DOHH2 (cell line): ENCODE results near the gene FRMPD4.

Experiments used
- H3F3A ChIP-seq: fragments of 200-600 bp; sonication (generic), shearing (Covaris generic); 2 replicates; pipeline ENCODE4 v1.6.0; 2016; ENCODE audit warnings: antibody characterized with exemption, mild to moderate bottlenecking; ENCODE audit not compliant: control insufficient read depth, insufficient read depth
- H3K27ac ChIP-seq: fragments of 200-600 bp; sonication (generic); 2 replicates; pipeline ENCODE4 v1.5.1; 2014; ENCODE audit warnings: low read depth, mild to moderate bottlenecking, low read length, moderate library complexity
- H3K27me3 ChIP-seq: fragments of 200-600 bp; sonication (generic); 2 replicates; pipeline ENCODE4 v1.6.1; 2014; ENCODE audit warnings: mild to moderate bottlenecking, low read length, mixed read lengths; ENCODE audit not compliant: control insufficient read depth
- H3K36me3 ChIP-seq: fragments of 200-600 bp; sonication (generic); 2 replicates; pipeline ENCODE4 v1.6.1; 2014; ENCODE audit warnings: mild to moderate bottlenecking, low read length, moderate library complexity, mixed read lengths; ENCODE audit not compliant: control insufficient read depth
- H3K4me1 ChIP-seq: fragments of 200-600 bp; sonication (generic); 2 replicates; pipeline ENCODE4 v1.6.1; 2014; ENCODE audit warnings: mild to moderate bottlenecking, low read length, mixed read lengths; ENCODE audit not compliant: control insufficient read depth
- H3K4me2 ChIP-seq: fragments of 200-600 bp; sonication (generic); 2 replicates; pipeline ENCODE4 v1.6.0; 2014; ENCODE audit warnings: mild to moderate bottlenecking, low read length, moderate library complexity
- H3K4me3 ChIP-seq: fragments of 200-600 bp; sonication (generic); 2 replicates; pipeline ENCODE4 v1.5.1; 2014; ENCODE audit warnings: mild to moderate bottlenecking, low read length, mixed read lengths
- H3K79me2 ChIP-seq: fragments of 200-600 bp; sonication (generic); 2 replicates; pipeline ENCODE4 v1.6.1; 2014; ENCODE audit warnings: mild to moderate bottlenecking, low read length, mixed read lengths; ENCODE audit not compliant: control insufficient read depth
- H3K9me2 ChIP-seq: fragments of 200-600 bp; sonication (generic); replicated peaks from 2 replicates; pipeline ENCODE4 v1.6.1; 2014; ENCODE audit warnings: mild to moderate bottlenecking, low read length, mixed read lengths; ENCODE audit not compliant: control insufficient read depth
- H3K9me3 ChIP-seq: fragments of 200-600 bp; sonication (generic); 2 replicates; pipeline ENCODE4 v1.6.1; 2014; ENCODE audit warnings: antibody characterized with exemption, low read length, mixed read lengths; ENCODE audit not compliant: control insufficient read depth, insufficient read depth
- H4K20me1 ChIP-seq: fragments of 200-600 bp; sonication (generic); 2 replicates; pipeline ENCODE4 v1.6.0; 2014; ENCODE audit warnings: low read depth, mild to moderate bottlenecking, antibody characterized with exemption, low read length, moderate library complexity; ENCODE audit not compliant: control insufficient read depth, insufficient read depth
- EZH2phosphoT487 ChIP-seq: fragments of 200-600 bp; sonication (generic); IDR thresholded peaks from 2 replicates; pipeline ENCODE4 v1.6.1; 2017; ENCODE audit warnings: borderline replicate concordance, mild to moderate bottlenecking, antibody characterized with exemption, low read length, moderate library complexity, mixed read lengths
- TF ChIP-seq, protein P1 (sequence below): fragments of 200-600 bp; sonication (generic); IDR thresholded peaks from one replicate; pipeline ENCODE4 v1.5.1; 2014; ENCODE audit warnings: antibody characterized with exemption, mild to moderate bottlenecking, low read depth, low read length; ENCODE audit not compliant: poor library complexity, severe bottlenecking

Gene FRMPD4

DNA sequence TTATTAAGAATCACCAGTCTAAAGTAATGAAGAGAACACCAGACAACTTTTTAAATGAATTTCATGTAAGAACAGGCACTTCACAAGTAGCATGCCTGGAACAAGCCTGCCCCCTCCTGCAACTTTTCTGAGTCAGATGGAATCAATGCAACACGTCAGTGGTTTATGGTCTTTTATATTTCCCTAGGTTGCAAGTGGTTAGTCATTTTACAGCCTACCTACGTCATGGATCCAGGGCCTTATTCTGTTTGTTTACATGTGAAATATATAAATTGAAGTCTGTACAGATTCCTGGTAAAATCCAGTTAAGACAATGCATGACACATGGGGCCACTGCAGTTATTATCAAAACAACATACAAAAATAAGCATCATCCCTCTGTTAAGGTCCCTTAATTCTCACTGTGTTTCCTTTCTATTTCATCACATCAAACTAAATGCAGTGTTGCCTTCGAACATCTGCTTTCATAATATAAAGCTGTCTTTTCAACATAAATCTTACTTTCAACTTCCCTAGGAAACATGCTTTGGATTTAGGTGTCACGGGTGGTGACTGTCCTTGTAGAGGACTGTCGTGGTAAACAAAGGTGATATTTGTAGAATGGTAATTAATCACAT lies 309.3 kb downstream of the FRMPD4 start:
- Histone ChIP-seq H3K4me3 (no peak overlapping the region), H3K27ac (no peak overlapping the region), H3K9me2 (no peaks in the 10 kb centered on the region), H3K36me3 (no peaks in the 10 kb centered on the region), H3F3A (no peaks in the 10 kb centered on the region), H4K20me1 (no peaks in the 10 kb centered on the region), H3K27me3 (no peaks in the 10 kb centered on the region; the same call in 1 of the 2 replicates), H3K4me2 (no peak overlapping the region), H3K79me2 (no peaks in the 10 kb centered on the region), H3K4me1 (no peaks in the 10 kb centered on the region), H3K9me3 (no peaks in the 10 kb centered on the region)
- no peak for TF ChIP-seq EZH2phosphoT487
- TF ChIP-seq, protein P1, sequence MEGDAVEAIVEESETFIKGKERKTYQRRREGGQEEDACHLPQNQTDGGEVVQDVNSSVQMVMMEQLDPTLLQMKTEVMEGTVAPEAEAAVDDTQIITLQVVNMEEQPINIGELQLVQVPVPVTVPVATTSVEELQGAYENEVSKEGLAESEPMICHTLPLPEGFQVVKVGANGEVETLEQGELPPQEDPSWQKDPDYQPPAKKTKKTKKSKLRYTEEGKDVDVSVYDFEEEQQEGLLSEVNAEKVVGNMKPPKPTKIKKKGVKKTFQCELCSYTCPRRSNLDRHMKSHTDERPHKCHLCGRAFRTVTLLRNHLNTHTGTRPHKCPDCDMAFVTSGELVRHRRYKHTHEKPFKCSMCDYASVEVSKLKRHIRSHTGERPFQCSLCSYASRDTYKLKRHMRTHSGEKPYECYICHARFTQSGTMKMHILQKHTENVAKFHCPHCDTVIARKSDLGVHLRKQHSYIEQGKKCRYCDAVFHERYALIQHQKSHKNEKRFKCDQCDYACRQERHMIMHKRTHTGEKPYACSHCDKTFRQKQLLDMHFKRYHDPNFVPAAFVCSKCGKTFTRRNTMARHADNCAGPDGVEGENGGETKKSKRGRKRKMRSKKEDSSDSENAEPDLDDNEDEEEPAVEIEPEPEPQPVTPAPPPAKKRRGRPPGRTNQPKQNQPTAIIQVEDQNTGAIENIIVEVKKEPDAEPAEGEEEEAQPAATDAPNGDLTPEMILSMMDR: no peak

DNA sequence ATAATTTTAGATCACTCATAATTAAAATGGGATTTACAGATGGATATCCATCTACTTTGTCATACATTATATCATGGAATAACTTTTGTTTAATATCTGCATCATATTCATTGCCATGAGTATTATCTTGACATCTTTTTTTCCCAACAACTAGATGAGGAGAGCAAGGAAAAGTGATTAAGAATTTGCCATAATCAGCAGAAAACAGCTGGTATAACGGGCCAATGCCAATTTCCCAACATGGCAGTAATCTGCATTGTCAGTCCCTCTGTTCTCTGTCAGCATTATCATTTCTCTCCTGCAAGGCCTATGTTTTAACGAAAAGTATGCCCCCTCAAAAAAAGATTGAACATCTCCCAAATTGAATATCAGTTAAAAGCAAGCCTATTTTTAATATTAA lies 314.0 kb downstream of the FRMPD4 start:
- no peak for TF ChIP-seq EZH2phosphoT487
- TF ChIP-seq, protein P1: no peak
- Histone ChIP-seq H3K27ac (no peak overlapping the region), H3K27me3 (no peaks in the 10 kb centered on the region; the same call in 1 of the 2 replicates), H3K9me3 (no peaks in the 10 kb centered on the region), H3K36me3 (no peaks in the 10 kb centered on the region), H3F3A (no peaks in the 10 kb centered on the region), H3K4me1 (no peaks in the 10 kb centered on the region), H3K9me2 (no peaks in the 10 kb centered on the region), H3K4me2 (no peak overlapping the region), H4K20me1 (no peaks in the 10 kb centered on the region), H3K4me3 (no peak overlapping the region), H3K79me2 (no peaks in the 10 kb centered on the region)

- H3K4me3 ChIP-seq: no peak overlapping the region
- no peaks in the 10 kb centered on the region for H4K20me1 ChIP-seq
- peaks cover 8% of the 10 kb centered on the region for H3K4me1 ChIP-seq
- no peaks in the 10 kb centered on the region for H3K9me3 ChIP-seq
- H3K36me3 ChIP-seq: no peaks in the 10 kb centered on the region
- TF ChIP-seq, protein P1: no peak
- H3K27ac ChIP-seq: no peak overlapping the region
- no peak overlapping the region for H3K4me2 ChIP-seq
- no peaks in the 10 kb centered on the region for H3F3A ChIP-seq
- no peaks in the 10 kb centered on the region for H3K27me3 ChIP-seq
- H3K79me2 ChIP-seq: no peaks in the 10 kb centered on the region
- no peaks in the 10 kb centered on the region for H3K9me2 ChIP-seq
Measured at GRCh38 chrX:12460929-12461328, 322.7 kb downstream of the FRMPD4 start.
